ENCODE measurements around the gene RAF1.

DNA sequence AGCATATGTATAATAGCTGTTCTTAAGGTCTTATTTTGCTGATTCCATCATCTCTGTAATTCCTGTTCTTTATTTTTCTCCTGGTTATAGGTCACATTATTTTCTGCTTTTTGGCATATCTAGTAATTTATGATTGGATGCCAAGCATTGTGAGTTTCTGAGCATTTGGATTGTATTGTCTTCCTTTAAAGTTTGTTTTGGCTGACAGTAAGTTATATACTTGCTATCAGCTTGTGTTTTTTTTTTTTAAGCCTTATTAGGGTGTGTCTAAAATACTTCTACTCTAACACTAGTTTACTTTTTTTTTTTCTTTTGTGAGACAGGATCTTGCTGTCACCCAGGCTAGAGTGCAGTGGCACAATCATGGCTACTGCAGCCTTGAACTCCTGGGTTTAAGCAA is 96.9 kb downstream of the RAF1 start:
- TF ChIP-seq EZH2 (IDR thresholded peaks at IDR 0.05; ENCODE audit: borderline replicate concordance, low read depth, low read length, severe bottlenecking): no peak
- TF ChIP-seq, protein P1, sequence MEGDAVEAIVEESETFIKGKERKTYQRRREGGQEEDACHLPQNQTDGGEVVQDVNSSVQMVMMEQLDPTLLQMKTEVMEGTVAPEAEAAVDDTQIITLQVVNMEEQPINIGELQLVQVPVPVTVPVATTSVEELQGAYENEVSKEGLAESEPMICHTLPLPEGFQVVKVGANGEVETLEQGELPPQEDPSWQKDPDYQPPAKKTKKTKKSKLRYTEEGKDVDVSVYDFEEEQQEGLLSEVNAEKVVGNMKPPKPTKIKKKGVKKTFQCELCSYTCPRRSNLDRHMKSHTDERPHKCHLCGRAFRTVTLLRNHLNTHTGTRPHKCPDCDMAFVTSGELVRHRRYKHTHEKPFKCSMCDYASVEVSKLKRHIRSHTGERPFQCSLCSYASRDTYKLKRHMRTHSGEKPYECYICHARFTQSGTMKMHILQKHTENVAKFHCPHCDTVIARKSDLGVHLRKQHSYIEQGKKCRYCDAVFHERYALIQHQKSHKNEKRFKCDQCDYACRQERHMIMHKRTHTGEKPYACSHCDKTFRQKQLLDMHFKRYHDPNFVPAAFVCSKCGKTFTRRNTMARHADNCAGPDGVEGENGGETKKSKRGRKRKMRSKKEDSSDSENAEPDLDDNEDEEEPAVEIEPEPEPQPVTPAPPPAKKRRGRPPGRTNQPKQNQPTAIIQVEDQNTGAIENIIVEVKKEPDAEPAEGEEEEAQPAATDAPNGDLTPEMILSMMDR (IDR thresholded peaks at IDR 0.05; ENCODE audit: extremely low read depth in 1 of 2, insufficient read depth in 1 of 2, low read depth in 1 of 2, low read length in 2 of 2): no peak

Measured in endothelial cell of umbilical vein (primary cell).